ENCODE results near the gene ZBTB39. TPM values are rescaled to one million over a fixed set of nuclear protein-coding genes. Genes with fewer than 3 reads are reported as not detected.

ZBTB39 gene
- total and polyA plus RNA-seq, 2 donors (not counting 1 experiment from before 2014, with no cell fraction given), result 5.4 to 13.9 TPM

GRCh38 chr12:57009949-57010626, 3.7 kb upstream of the ZBTB39 start:
- Histone ChIP-seq H3K27ac (ENCODE audit: low read length in 2 of 2) (no peak overlapping the region), H3K4me2 (replicated peaks; ENCODE audit: low read depth, low read length, poor library complexity, severe bottlenecking) (no peak overlapping the region), H4K20me1 (ENCODE audit: control insufficient read depth, insufficient read depth, low read length, poor library complexity, severe bottlenecking) (no peaks in the 10 kb centered on the region), H3K9ac (ENCODE audit: low read length) (no peak overlapping the region), H3K4me3 (ENCODE audit: control extremely low read depth in 1 of 5, extremely low read depth in 1 of 5, insufficient read depth in 1 of 5, low read depth in 2 of 5, low read length in 4 of 5) (no peak overlapping the region), H3K9me3 (ENCODE audit: control extremely low read depth in 1 of 3, control insufficient read depth in 2 of 3, insufficient read depth in 1 of 3, low read length in 2 of 3) (no peaks in the 10 kb centered on the region), H2AFZ (ENCODE audit: insufficient read depth, low read depth, low read length, poor library complexity, severe bottlenecking) (no peak overlapping the region), H3K36me3 (replicated peaks in 1 of 2; ENCODE audit: control extremely low read depth in 1 of 2, control insufficient read depth in 1 of 2, extremely low read depth in 1 of 2, insufficient read depth in 2 of 2, low read length in 1 of 2) (no peaks in the 10 kb centered on the region), H3K27me3 (replicated peaks in 1 of 4; ENCODE audit: control extremely low read depth in 1 of 4, control insufficient read depth in 3 of 4, insufficient read depth in 4 of 4, low read length in 3 of 4) (peaks cover 0 to 3% (median 1%) of the 10 kb centered on the region in 4 experiments), H3K79me2 (ENCODE audit: control insufficient read depth, insufficient read depth, low read length) (peaks cover 10% of the 10 kb centered on the region), H3K4me1 (ENCODE audit: control insufficient read depth in 2 of 2, insufficient read depth in 2 of 2, low read length in 2 of 2) (peaks cover 16 to 32% of the 10 kb centered on the region in 2 donors)
- peaks cover 32% of the 10 kb centered on the region for H3K4me1 Mint-ChIP-seq
- no peak for TF ChIP-seq CTCF (IDR thresholded peaks at IDR 0.05)
- no peak for TF ChIP-seq EZH2 (IDR thresholded peaks at IDR 0.05; ENCODE audit: borderline replicate concordance, insufficient read depth, low read depth, low read length, poor library complexity, severe bottlenecking)
- no peak overlapping the region for H3K4me3 Mint-ChIP-seq
- ATAC-seq (ENCODE audit: low read depth) (no peak), DNase-seq (no peak)
- H3K27me3 Mint-ChIP-seq, result peaks cover 11% of the 10 kb centered on the region
- ChIA-PET POLR2A (interaction anchor here (0.5 kb wide), 1 partner anchor 944 kb away, joined by 3 read pairs; no protein-coding TSS in a partner anchor), CTCF (interaction anchor here (0.6 to 3.1 kb wide), 6 partner anchors 9 to 661 kb away, joined by 3 to 12 read pairs (median 6); partner anchors contain the start of gene STAT6)
- intact Hi-C loops (cut with micrococcal nuclease), result loop anchor here (2.0 to 10.0 kb wide), 2 partner anchors 173 to 375 kb away; partner anchors contain the start of gene BAZ2A
- H3K9me3 Mint-ChIP-seq (ENCODE audit: insufficient read depth), result no peaks in the 10 kb centered on the region
- no peak overlapping the region for H3K27ac Mint-ChIP-seq
- WGBS (ENCODE audit: insufficient coverage), result 100% methylated on average over 1 of the region's 5 CpGs

DNA sequence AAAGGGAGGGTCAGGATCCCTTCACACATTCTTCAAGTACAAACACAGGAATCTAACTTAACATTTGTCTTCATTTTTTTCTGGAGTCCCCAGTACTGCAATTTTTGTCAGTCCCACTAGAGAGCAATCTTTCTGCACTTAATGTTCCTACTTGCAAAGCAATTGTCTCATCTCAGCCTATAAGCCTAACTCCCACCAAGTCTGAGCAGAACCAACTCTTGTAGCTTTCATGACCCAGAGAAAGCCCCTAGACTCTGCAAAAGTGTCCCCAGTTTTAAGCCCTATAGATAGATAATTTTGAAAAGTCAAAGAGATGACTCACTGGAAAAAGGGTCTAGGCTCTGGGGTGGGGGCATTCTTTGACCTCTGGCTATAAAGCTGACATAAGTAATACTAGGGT, 1.8 kb upstream of the ZBTB39 start:
- H3K79me2 ChIP-seq (ENCODE audit: control insufficient read depth, insufficient read depth, low read length), result peaks cover 28% of the 10 kb centered on the region
- no peak overlapping the region for H3K9ac ChIP-seq (ENCODE audit: low read length)
- H3K4me1 Mint-ChIP-seq, result peaks cover 45% of the 10 kb centered on the region
- peak overlapping the region; percentile 67 for H3K27ac Mint-ChIP-seq
- ChIA-PET POLR2A (no interaction called here), CTCF (interaction anchor here (0.6 to 3.3 kb wide), 12 partner anchors 10 to 487 kb away, joined by 3 to 27 read pairs (median 5); partner anchors contain the start of genes RBMS2 and STAT6)
- no peak overlapping the region for H2AFZ ChIP-seq (ENCODE audit: insufficient read depth, low read depth, low read length, poor library complexity, severe bottlenecking)
- no peak overlapping the region for H3K27ac ChIP-seq (ENCODE audit: low read length in 2 of 2)
- H3K27me3 ChIP-seq (replicated peaks in 1 of 4; ENCODE audit: control extremely low read depth in 1 of 4, control insufficient read depth in 3 of 4, insufficient read depth in 4 of 4, low read length in 3 of 4), result no peaks in the 10 kb centered on the region
- peak overlapping the region; percentile 62 for H3K4me3 Mint-ChIP-seq
- H3K9me3 ChIP-seq (ENCODE audit: control extremely low read depth in 1 of 3, control insufficient read depth in 2 of 3, insufficient read depth in 1 of 3, low read length in 2 of 3), result no peaks in the 10 kb centered on the region
- H3K9me3 Mint-ChIP-seq (ENCODE audit: insufficient read depth), result no peaks in the 10 kb centered on the region
- DNase-seq (peak; percentile 65), ATAC-seq (ENCODE audit: low read depth) (no peak)
- TF ChIP-seq EZH2 (IDR thresholded peaks at IDR 0.05; ENCODE audit: borderline replicate concordance, insufficient read depth, low read depth, low read length, poor library complexity, severe bottlenecking) (no peak), CTCF (IDR thresholded peaks at IDR 0.05) (peak; percentile 63)
- no peak overlapping the region for H3K4me3 ChIP-seq (ENCODE audit: control extremely low read depth in 1 of 5, extremely low read depth in 1 of 5, insufficient read depth in 1 of 5, low read depth in 2 of 5, low read length in 4 of 5)
- peaks cover 0 to 14% of the 10 kb centered on the region in 2 experiments for H3K36me3 ChIP-seq (replicated peaks in 1 of 2; ENCODE audit: control extremely low read depth in 1 of 2, control insufficient read depth in 1 of 2, extremely low read depth in 1 of 2, insufficient read depth in 2 of 2, low read length in 1 of 2)
- no peaks in the 10 kb centered on the region for H3K27me3 Mint-ChIP-seq
- intact Hi-C loops (cut with micrococcal nuclease), result loop anchor here (1.0 to 10.0 kb wide), 4 partner anchors 53 to 373 kb away; partner anchors contain the start of gene BAZ2A
- H3K4me2 ChIP-seq (replicated peaks; ENCODE audit: low read depth, low read length, poor library complexity, severe bottlenecking), result no peak overlapping the region
- H4K20me1 ChIP-seq (ENCODE audit: control insufficient read depth, insufficient read depth, low read length, poor library complexity, severe bottlenecking), result no peaks in the 10 kb centered on the region
- peaks cover 20 to 35% of the 10 kb centered on the region in 2 donors for H3K4me1 ChIP-seq (ENCODE audit: control insufficient read depth in 2 of 2, insufficient read depth in 2 of 2, low read length in 2 of 2)

Measured in B cell (primary cell).